Measurements from ENCODE around the gene GTF3C5.
"Not testable (repeated sequence)": the region's sequence is repeated elsewhere in the genome, so short reads cannot be mapped to it uniquely, and the experiment has no call there.

The GTF3C5 gene

DNA sequence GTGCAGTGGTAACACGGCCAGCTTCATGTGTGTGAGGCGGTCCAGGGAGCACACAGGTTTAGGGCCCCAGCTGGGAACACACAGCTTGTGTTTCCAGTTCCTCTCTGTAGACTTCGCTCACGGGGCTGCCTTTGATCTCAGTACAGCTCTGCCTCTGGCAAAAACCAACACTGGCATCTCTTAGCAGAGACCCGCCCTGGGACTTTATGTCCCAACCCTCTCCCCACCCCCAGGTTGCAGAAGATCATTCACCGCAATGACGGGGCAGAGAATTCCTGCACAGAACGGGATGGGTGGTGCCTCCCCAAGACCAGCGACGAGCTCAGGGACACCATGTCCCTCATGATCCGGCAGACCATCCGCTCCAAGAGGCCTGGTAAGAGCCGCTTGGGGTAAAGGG lies 25.7 kb downstream of the GTF3C5 start:
- DNase-seq = no peak

DNA sequence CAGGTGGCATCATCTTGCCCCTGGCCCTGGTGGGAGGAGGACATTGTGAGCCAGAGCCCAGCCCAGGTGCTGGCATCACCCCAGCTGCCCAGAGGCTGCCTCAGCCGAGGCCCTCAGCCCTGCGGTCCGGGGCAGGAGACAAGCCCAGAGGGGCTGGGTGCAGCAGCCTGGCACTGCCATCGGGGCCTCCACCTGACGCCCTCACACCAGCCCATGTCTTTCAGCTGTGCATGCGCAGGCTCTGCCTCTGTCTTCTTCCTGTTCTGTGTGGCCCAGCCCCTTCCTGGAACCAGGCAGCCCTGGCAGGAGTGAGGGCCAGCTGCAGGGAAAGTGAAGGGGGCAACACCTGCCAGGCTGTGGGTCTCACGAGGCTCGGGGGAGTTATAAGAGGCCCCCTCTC lies 26.2 kb downstream of the GTF3C5 start:
- DNase-seq = no peak

- no peak for DNase-seq
Measured at GRCh38 chr9:133057553-133057952, 26.8 kb downstream of the GTF3C5 start.

DNA sequence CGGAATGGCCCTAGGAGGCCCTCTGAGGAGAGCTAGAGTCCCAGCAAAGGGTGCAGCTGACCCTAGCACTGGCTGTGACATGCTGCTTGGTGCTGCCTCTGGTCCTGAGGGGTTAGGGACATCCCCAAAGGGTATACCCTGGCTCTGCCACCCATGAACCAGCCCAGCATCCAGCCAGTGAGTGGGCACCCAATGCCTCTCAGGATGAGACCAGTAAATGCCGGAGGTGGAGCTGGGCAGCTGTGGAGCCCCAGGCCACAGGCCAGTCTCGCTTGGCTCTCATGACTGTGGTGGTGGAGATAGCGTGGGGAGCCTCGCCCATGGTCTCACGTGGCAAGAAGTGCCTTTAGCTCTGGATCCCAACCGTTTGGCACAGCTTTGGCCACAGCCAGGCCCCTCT lies 27.3 kb downstream of the GTF3C5 start:
- no peak for DNase-seq

DNA sequence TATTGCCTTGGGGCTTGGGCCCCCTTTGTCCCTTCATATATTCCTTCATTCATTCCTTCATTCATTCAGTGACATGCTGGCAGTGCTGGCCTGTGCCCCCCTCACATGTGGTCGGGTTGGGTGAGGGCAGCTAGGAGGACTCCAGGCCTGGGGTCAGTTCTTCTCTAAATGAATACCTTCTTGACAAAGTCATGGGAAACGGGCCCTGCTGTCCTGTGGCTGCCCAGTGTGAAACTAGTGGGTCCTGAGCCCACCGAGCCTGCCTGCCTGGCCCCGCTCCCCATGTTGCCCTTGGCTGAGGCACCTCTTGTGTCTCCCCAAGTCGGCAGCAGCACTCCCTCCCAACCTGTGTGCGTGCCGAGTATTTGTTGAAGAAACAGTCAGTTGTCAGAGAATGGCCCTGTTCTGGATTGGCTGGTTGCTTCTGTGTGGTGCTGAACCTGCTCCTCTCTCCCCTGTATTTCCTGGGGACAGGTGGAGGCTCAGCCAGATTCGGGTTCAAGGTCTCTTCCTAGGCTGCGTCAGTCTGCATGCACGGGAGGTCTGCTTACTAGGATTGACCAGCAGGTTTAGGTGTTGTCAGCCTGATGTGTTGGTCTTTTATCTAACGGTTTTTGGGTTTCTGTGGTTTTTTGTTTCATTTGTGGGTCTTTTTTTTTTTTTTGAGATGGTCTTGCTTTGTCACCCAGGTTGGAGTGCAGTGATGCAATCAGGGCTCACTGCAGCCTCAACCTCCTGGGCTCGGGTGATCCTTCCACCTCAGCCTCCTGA lies 27.9 kb downstream of the GTF3C5 start:
- DNase-seq = no peak

DNA sequence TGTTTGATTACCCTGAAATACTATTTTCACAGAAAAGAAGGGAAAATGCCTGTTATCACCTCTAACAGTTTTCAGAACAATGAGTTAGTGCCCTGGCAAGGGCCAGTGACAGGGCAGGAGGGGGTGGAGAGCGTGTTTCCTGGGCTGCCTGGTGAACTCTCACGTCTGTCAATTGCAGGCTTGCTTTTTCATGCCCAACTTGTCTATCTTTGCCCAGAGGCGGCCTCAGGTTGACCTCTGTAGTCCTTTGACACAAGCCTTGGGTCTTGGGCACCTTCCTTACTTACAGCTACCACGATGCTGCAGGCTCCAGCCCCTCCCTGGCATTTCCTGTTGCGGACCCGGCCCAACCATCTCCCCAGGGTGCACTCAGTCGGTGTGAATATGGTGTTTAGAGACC lies 28.8 kb downstream of the GTF3C5 start:
- no peak for DNase-seq

DNA sequence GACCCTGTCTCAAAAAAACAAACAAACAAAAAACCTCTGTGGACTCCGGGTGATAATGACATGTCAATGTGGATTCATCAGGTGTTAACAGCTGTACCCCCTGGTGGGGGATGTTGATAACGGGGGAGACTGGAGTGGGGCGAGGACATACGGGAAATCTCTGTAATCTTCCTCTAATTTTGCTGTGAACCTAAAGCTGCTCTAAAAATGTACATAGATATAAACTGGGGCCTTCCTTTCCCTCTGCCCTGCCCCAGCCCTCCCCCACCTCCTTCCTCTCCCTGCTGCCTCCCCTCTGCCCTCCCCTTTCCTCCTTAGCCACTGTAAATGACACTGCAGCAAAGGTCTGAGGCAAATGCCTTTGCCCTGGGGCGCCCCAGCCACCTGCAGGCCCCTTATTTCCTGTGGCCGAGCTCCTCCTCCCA lies 29.6 kb downstream of the GTF3C5 start:
- no peak for DNase-seq

DNA sequence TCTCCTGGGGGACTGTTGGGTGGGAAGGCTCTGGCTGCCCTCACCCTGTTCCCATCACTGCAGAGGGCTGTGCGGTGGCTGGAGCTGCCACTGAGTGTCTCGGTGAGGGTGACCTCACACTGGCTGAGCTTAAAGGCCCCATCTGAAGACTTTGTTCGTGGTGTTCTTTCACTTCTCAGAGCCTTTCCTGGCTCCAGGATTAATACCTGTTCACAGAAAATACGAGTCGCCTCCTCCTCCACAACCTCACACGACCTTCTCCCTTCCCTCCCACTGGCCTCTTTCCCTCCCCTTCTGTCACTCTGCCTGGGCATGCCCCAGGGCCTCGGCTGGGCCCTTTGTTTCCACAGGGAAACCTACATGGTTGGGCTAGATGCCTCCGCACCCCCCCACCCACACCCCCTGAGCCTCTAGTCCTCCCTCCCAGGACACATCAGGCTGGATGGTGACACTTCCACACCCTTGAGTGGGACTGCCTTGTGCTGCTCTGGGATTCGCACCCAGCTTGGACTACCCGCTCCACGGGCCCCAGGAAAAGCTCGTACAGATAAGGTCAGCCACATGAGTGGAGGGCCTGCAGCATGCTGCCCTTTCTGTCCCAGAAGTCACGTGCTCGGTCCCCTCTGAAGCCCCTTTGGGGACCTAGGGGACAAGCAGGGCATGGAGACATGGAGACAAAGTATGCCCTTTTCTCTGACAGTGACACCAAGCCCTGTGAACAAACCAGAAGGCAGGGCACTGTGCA lies 30.4 kb downstream of the GTF3C5 start:
- not testable (repeated sequence) for DNase-seq

- DNase-seq = not testable (repeated sequence)
Measured at GRCh38 chr9:133061764-133062145, 31.0 kb downstream of the GTF3C5 start, which contains the start of gene CEL. TSS of gene CEL (plus strand) at chr9:133061981. CDS start at chr9:133062003, 22 bp downstream.

DNA sequence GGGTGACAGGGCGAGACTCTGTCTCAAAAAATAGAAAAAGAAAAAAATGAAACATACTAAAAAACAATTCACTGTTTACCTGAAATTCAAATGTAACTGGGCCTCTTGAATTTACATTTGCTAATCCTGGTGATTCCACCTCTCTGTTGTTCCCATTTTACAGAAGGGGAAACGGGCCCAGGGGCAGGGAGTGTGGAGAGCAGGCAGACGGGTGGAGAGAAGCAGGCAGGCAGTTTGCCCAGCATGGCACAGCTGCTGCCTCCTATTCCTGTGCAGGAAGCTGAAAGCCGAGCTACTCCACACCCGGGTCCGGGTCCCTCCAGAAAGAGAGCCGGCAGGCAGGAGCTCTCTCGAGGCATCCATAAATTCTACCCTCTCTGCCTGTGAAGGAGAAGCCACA lies 31.8 kb downstream of the GTF3C5 start:
- DNase-seq = not testable (repeated sequence)

- no peak for DNase-seq
Measured at GRCh38 chr9:133063159-133063499, 32.3 kb downstream of the GTF3C5 start.

- DNase-seq = no peak
Measured at GRCh38 chr9:133063500-133064231, 32.9 kb downstream of the GTF3C5 start.

GRCh38 chr9:133064241-133065069 lies 33.7 kb downstream of the GTF3C5 start:
- DNase-seq = no peak

- DNase-seq = no peak
Measured at GRCh38 chr9:133065070-133065388, 34.2 kb downstream of the GTF3C5 start.

GRCh38 chr9:133066181-133066983 lies 35.6 kb downstream of the GTF3C5 start:
- no peak for DNase-seq

DNA sequence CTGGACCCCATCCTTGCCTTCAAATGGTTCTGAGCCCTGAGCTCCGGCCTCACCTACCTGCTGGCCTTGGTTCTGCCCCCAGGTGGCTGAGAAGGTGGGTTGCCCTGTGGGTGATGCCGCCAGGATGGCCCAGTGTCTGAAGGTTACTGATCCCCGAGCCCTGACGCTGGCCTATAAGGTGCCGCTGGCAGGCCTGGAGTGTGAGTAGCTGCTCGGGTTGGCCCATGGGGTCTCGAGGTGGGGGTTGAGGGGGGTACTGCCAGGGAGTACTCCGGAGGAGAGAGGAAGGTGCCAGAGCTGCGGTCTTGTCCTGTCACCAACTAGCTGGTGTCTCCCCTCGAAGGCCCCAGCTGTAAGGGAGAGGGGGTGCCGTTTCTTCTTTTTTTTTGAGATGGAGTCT lies 36.2 kb downstream of the GTF3C5 start:
- no peak for DNase-seq

DNA sequence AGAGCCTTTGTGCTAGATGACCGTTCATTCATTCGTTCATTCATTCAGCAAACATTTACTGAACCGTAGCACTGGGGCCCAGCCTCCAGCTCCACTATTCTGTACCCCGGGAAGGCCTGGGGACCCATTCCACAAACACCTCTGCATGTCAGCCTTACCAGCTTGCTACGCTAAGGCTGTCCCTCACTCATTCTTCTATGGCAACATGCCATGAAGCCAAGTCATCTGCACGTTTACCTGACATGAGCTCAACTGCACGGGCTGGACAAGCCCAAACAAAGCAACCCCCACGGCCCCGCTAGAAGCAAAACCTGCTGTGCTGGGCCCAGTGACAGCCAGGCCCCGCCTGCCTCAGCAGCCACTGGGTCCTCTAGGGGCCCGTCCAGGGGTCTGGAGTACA lies 37.0 kb downstream of the GTF3C5 start:
- no peak for DNase-seq

DNA sequence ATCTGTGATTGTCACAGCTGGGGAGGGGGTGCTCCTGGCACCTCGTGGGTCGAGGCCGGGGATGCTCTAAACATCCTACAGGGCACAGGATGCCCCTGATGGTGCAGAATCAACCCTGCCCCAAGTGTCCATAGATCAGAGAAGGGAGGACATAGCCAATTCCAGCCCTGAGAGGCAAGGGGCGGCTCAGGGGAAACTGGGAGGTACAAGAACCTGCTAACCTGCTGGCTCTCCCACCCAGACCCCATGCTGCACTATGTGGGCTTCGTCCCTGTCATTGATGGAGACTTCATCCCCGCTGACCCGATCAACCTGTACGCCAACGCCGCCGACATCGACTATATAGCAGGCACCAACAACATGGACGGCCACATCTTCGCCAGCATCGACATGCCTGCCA lies 37.6 kb downstream of the GTF3C5 start:
- not testable (repeated sequence) for DNase-seq

DNA sequence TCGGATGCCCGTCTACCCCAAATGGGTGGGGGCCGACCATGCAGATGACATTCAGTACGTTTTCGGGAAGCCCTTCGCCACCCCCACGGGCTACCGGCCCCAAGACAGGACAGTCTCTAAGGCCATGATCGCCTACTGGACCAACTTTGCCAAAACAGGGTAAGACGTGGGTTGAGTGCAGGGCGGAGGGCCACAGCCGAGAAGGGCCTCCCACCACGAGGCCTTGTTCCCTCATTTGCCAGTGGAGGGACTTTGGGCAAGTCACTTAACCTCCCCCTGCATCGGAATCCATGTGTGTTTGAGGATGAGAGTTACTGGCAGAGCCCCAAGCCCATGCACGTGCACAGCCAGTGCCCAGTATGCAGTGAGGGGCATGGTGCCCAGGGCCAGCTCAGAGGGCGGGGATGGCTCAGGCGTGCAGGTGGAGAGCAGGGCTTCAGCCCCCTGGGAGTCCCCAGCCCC lies 39.7 kb downstream of the GTF3C5 start:
- DNase-seq = not testable (repeated sequence)

DNA sequence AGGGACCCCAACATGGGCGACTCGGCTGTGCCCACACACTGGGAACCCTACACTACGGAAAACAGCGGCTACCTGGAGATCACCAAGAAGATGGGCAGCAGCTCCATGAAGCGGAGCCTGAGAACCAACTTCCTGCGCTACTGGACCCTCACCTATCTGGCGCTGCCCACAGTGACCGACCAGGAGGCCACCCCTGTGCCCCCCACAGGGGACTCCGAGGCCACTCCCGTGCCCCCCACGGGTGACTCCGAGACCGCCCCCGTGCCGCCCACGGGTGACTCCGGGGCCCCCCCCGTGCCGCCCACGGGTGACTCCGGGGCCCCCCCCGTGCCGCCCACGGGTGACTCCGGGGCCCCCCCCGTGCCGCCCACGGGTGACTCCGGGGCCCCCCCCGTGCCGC lies 40.2 kb downstream of the GTF3C5 start:
- DNase-seq = not testable (repeated sequence)

DNA sequence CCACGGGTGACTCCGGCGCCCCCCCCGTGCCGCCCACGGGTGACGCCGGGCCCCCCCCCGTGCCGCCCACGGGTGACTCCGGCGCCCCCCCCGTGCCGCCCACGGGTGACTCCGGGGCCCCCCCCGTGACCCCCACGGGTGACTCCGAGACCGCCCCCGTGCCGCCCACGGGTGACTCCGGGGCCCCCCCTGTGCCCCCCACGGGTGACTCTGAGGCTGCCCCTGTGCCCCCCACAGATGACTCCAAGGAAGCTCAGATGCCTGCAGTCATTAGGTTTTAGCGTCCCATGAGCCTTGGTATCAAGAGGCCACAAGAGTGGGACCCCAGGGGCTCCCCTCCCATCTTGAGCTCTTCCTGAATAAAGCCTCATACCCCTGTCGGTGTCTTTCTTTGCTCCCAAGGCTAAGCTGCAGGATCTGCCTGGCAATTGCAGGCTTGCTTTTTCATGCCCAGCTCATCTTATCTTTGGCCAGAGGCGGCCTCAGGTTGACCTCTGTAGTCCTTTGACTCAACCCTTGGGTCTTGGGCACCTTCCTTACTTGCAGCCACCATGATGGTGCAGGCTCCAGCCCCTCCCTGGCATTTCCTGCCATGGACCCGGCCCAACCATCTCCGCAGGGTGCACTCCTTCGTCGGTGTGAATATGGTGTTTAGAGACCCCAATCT lies 40.8 kb downstream of the GTF3C5 start:
- DNase-seq = no peak
